ENCODE results near the gene ATG16L2.
"Not testable (repeated sequence)": the region's sequence is repeated elsewhere in the genome, so short reads cannot be mapped to it uniquely, and the experiment has no call there.

ATG16L2 gene

DNA sequence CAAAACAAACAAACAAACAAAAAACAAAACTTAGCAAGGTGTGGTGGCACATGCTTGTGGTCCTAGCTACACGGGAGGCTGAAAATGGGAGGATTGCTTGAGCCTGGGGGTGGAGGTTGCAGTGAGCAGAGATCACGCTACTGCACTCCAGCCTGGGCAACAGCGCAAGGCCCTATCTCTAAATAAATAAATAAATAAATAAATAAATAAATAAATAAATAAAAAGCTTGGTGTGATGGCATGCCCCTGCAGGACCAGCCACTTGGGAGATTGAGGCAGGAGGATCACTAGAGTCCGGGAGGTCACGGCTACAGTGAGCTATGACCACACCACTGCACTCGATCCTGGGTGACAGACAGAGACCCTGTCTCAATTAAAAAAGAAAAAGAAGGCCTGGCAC is 11.4 kb upstream of the ATG16L2 start:
- DNase-seq (ENCODE audit: extremely low read depth in 1 of 2, low read depth in 1 of 2), result no peak

- DNase-seq (ENCODE audit: extremely low read depth in 1 of 2, low read depth in 1 of 2), result no peak
These were observed 9.0 kb upstream of the ATG16L2 start for GRCh38 chr11:72805216-72805615.

GRCh38 chr11:72806378-72806777 is 7.8 kb upstream of the ATG16L2 start:
- not testable (repeated sequence) for DNase-seq (ENCODE audit: extremely low read depth in 1 of 2, low read depth in 1 of 2)

- DNase-seq (ENCODE audit: extremely low read depth in 1 of 2, low read depth in 1 of 2), result no peak
These were observed 7.1 kb upstream of the ATG16L2 start for GRCh38 chr11:72807021-72807693.

GRCh38 chr11:72807792-72808191 is 6.4 kb upstream of the ATG16L2 start:
- no peak for DNase-seq (ENCODE audit: extremely low read depth in 1 of 2, low read depth in 1 of 2)

- no peak for DNase-seq (ENCODE audit: extremely low read depth in 1 of 2, low read depth in 1 of 2)
These were observed 5.8 kb upstream of the ATG16L2 start for GRCh38 chr11:72808331-72808798.

DNA sequence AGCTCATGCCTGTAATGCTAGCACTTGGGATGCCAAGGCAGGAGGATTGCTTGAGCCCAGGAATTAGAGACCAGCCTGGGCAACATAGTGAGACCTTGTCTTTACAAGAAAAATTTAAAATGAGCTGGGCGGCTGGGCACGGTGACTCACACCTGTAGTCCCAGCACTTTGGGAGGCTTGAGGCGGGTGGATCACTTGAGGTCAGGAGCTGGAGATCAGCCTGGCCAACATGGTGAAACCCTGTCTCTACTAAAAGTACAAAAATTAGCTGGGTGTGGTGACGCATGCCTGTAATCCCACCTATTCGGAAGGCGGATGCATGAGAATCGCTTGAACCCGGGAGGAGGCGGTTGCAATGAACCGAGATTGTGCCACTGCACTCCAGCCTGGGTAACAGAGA is 2.5 kb upstream of the ATG16L2 start:
- not testable (repeated sequence) for DNase-seq (ENCODE audit: extremely low read depth in 1 of 2, low read depth in 1 of 2)

- no peak for DNase-seq (ENCODE audit: extremely low read depth in 1 of 2, low read depth in 1 of 2)
These were observed 1.6 kb upstream of the ATG16L2 start for GRCh38 chr11:72812604-72812966.

- peak; percentile 65 to 87 for DNase-seq (ENCODE audit: extremely low read depth in 1 of 2, low read depth in 1 of 2)
These were observed 1.1 kb upstream of the ATG16L2 start for GRCh38 chr11:72812967-72813739.

- DNase-seq (ENCODE audit: extremely low read depth in 1 of 2, low read depth in 1 of 2), result peak in 1 of 2 donors; percentile 72
These were observed 398 bp upstream of the ATG16L2 start for GRCh38 chr11:72813740-72814285.

DNA sequence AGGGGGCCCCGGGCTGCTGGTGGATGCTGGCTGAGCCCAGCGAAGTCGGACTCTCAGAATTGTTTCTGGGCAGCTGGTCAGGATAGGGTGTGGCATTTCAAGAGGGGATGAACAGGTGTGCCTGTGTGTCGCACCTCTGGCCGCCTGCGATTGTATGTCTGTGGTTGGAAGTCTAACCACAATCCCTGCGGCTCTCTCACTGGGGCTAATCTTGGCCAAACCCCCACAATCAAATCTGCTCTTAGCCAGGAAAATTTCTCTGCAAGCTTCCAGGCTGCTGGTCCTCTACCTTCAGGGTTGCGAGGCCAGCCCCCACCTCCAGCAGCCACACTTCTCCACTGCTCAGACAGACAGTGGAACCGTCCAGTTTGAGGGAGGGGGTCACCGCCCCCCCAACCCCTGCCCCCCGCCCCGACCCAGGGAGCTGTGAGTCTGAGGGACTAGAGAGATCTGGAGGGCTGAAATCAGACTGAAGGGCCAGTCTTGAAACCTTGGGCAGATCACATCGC is 953 bp downstream of the ATG16L2 start:
- DNase-seq (ENCODE audit: extremely low read depth in 1 of 2, low read depth in 1 of 2), result no peak

GRCh38 chr11:72816404-72816990 is 2.3 kb downstream of the ATG16L2 start:
- DNase-seq (ENCODE audit: extremely low read depth in 1 of 2, low read depth in 1 of 2), result no peak

DNA sequence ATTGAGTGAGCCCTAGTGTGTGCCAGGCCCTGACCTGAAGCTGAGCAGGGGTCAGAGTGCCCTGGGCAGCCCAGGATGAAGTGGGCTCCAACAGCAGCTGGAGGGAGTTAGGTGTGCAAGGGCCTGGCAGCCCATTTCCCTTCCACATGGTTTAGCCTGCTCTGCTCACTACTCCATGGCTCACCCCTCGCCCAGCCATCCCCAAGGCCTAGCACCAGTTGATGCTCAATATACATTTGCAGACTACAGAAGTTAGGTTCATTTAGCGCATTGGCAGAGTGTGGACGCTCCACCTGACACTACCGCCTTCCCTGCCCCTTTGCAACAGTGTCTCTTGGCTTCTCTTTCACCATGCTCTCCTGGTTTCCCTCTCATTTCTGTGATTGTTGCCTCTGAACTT is 3.8 kb downstream of the ATG16L2 start:
- DNase-seq (ENCODE audit: extremely low read depth in 1 of 2, low read depth in 1 of 2), result no peak

DNA sequence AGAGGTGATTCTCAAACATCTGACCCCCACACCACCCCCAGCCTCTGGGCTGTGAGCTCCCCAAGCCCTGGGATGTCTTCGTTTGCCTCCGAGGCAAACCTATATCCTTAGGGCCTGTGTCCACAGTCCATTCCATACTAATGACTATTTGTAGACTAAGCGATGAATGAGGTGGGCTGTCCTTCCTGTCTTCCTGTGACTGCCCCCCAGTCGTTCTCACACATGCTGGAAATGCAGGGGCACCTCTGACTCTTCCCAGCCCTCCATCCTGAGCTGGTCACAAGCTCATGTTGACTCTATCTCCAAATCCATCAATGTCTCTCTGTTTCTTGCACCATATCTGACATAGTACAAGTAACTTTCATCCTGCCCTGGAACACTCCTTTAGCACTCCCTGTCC is 4.8 kb downstream of the ATG16L2 start:
- no peak for DNase-seq (ENCODE audit: extremely low read depth in 1 of 2, low read depth in 1 of 2)

DNA sequence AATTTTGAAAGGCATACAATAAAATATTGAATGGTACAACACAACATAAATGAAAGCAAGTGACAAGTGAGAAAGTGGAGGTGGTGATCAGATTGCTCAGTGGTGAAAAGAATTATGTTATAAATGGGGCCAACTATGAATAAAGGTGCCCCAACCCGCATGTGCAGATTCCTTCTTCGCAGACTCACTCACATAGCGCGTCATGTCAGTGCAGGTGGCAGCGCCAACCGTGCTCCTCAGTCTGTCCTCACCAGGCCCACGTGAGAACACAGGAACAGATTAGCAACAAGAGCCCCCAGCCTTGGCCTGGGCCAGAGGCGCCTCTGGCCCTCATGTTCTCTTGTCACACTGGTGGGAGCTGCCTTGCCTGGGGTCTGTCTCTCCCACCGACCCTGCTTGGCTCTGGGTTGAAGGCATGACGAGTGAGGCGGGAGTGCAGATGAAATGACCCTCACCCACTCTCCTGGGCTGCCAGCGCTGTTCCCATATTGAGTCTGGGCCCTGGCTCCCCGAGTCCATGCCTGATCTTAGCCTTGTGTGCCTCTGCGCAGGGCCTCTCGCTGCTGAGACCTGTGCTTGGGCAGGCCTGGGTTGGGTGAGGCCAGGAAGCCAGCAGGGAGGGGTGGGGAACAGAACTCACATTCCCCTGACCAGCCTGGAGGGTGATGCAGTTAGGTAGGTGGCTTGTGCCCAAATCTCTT is 6.4 kb downstream of the ATG16L2 start:
- no peak for DNase-seq (ENCODE audit: extremely low read depth in 1 of 2, low read depth in 1 of 2)

DNA sequence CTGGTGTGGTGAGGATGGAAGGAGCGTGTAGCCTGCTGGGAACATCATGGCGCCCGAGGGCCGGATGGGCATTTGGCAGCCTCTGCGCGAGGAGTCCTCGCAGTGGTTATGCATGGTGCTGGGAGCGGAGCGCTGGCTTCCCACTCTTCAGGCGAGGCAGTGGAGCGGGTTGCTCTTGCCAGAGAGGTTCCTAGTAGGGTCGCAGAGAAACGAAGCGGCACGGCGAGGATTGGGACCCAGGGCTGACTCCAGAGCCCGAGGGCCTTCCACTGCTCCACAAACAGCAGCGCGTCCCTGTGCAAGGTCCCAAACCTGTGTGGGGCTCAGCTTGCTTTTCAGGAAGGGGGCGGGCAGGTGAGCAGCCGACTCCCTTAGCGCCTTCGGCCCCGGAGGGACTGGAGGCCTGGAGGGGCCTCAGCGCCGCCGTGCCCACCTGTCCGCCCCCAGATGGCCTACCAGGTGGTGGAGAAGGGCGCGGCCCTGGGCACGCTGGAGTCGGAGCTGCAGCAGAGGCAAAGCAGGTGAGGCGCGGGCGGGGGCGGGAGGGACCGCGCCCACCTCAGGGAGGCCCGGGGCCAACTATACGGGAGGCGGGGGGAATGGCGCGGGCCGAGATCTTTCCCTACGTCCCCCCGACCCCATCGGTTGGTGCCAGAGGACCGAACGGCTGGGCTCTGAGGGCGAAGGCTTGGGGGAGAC is 7.2 kb downstream of the ATG16L2 start:
- no peak for DNase-seq (ENCODE audit: extremely low read depth in 1 of 2, low read depth in 1 of 2)

- DNase-seq (ENCODE audit: extremely low read depth in 1 of 2, low read depth in 1 of 2), result peak; percentile 40 to 84
These were observed 7.9 kb downstream of the ATG16L2 start for GRCh38 chr11:72821920-72822799.

DNA sequence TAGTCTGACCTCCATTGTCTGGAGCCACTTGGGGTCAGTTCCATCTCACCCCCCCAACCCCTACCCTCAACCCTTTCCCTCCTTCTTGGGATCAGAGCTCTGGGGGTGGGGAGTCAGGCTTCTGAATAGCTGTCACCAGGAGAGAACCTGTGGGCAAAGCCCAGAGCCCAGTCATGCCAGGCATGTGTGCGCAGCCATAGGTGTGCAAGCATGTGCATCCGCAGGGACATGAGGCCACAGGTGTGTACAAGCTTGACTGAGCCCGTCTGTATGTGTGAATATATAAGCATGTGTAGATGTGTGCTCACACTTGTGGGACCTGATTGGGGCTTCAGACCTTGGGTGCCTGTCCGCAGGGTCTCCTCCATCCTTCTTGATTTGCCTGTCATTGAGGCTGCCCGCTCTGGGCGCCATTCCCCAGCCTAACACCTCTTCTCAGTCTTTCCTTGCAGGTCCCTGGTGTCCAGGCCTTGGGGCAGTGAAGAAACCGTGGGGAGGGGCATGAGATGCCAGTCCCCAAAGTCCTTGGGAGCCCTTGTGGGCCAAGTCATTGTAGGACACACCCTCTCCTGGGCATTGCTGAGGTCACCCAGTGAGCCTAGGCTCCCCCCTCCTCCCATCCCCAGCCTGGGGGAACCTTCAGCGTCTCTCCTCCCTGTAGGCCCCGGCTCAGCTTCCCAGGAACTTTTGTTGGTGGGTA is 9.0 kb downstream of the ATG16L2 start:
- no peak for DNase-seq (ENCODE audit: extremely low read depth in 1 of 2, low read depth in 1 of 2)

- no peak for DNase-seq (ENCODE audit: extremely low read depth in 1 of 2, low read depth in 1 of 2)
These were observed 9.8 kb downstream of the ATG16L2 start for GRCh38 chr11:72824020-72824419.

Data from stimulated activated CD8-positive, alpha-beta memory T cell treated with anti-CD3 and anti-CD28 coated beads, Interleukin-7, amount 100 ng/mL, for 48 hours (primary cell).